H1 (cell line): ENCODE data around the gene DKK3. TPM values are rescaled to one million over a fixed set of nuclear protein-coding genes. Genes with fewer than 3 reads are reported as not detected.

Source experiments
- CTCF ChIA-PET: fragments of 300-600 bp; sonication (Branson Sonifier 250); formaldehyde crosslinking; loops from one replicate; lab custom pipeline; 2021; ENCODE audit not compliant: partially characterized antibody; lab: Charles Lee
- POLR2A ChIA-PET: fragments of 300-600 bp; sonication (Branson Sonifier 250); formaldehyde crosslinking; loops from one replicate; lab custom pipeline; 2021; ENCODE audit warnings: inconsistent platforms; ENCODE audit not compliant: partially characterized antibody; lab: Charles Lee
- DNase-seq, 2 experiments: peaks; one replicate each; pipeline versions ENCODE4 v3.0.0 to v3.0.0-alpha.2; 2010 to 2022; ENCODE audit warnings: low spot score in 2 of 2, low read depth in 1 of 2, mixed read lengths in 1 of 2
- FAIRE-seq: peaks from 2 replicates; lab custom pipeline; 2011; peaks lifted over from hg19 to GRCh38; lab: Jason Lieb, UNC
- H2AFZ ChIP-seq: 2 replicates; pipeline ENCODE4 v1.8.1; 2012; ENCODE audit warnings: low read length, inconsistent platforms
- H2AK5ac ChIP-seq: 2 replicates; pipeline ENCODE4 v1.6.1; 2013; ENCODE audit warnings: low read depth, low read length
- H2BK120ac ChIP-seq: replicated peaks from 2 replicates; pipeline ENCODE3; 2013; ENCODE audit warnings: low read depth, low read length, inconsistent platforms
- H2BK12ac ChIP-seq: 2 replicates; pipeline ENCODE4 v1.6.1; 2013; ENCODE audit warnings: low read depth, low read length
- H2BK15ac ChIP-seq: 2 replicates; pipeline ENCODE4 v1.6.1; 2013; ENCODE audit warnings: low read length
- H2BK20ac ChIP-seq: 2 replicates; pipeline ENCODE4 v1.6.1; 2013; ENCODE audit warnings: low read length
- H2BK5ac ChIP-seq: 2 replicates; pipeline ENCODE4 v1.6.1; 2013; ENCODE audit warnings: low read depth, low read length
- H3K14ac ChIP-seq: 2 replicates; pipeline ENCODE4 v1.6.1; 2013; ENCODE audit warnings: inconsistent platforms; ENCODE audit not compliant: insufficient read length
- H3K18ac ChIP-seq: 2 replicates; pipeline ENCODE4 v1.6.1; 2013; ENCODE audit warnings: low read length; ENCODE audit errors: extremely low read depth
- H3K23ac ChIP-seq: 2 replicates; pipeline ENCODE4 v1.6.1; 2013; ENCODE audit warnings: inconsistent platforms; ENCODE audit not compliant: insufficient read length
- H3K23me2 ChIP-seq: 2 replicates; pipeline ENCODE4 v1.6.1; 2013; ENCODE audit warnings: low read depth, low read length
- H3K27ac ChIP-seq: 2 replicates; pipeline ENCODE4 v1.6.1; 2011; ENCODE audit warnings: low read depth, low read length, inconsistent platforms
- H3K27me3 ChIP-seq, 4 experiments: replicated peaks in 1 of 4; 1 replicate in 1 of 4; 2 replicates in 3 of 4; pipeline versions ENCODE4 v1.6.1 to v1.8.1; 2011 to 2013; ENCODE audit warnings: low read length in 3 of 4, mild to moderate bottlenecking in 3 of 4, inconsistent platforms in 2 of 4, mixed read lengths in 2 of 4, moderate library complexity in 1 of 4; ENCODE audit not compliant: control insufficient read depth in 3 of 4, insufficient read depth in 3 of 4; ENCODE audit errors: extremely low read depth in 1 of 4
- H3K36me3 ChIP-seq, 4 experiments: 2 replicates each; pipeline versions ENCODE4 v1.6.1 to v1.8.1; 2011 to 2013; ENCODE audit warnings: mild to moderate bottlenecking in 4 of 4, low read length in 3 of 4, moderate library complexity in 2 of 4, control low read depth in 1 of 4, inconsistent platforms in 1 of 4; ENCODE audit not compliant: insufficient read depth in 4 of 4, control insufficient read depth in 2 of 4
- H3K4ac ChIP-seq: replicated peaks from 2 replicates; pipeline ENCODE3; 2013; ENCODE audit warnings: low read length, low read depth, mixed read lengths, inconsistent platforms; ENCODE audit not compliant: insufficient read length
- H3K4me1 ChIP-seq, 4 experiments: replicated peaks in 1 of 4; 1 replicate in 1 of 4; 2 replicates in 3 of 4; pipeline versions ENCODE4 v1.6.1 to v1.8.1; 2011 to 2013; ENCODE audit warnings: low read length in 3 of 4, inconsistent platforms in 2 of 4, mixed read lengths in 1 of 4; ENCODE audit not compliant: insufficient read depth in 4 of 4, control insufficient read depth in 3 of 4
- H3K4me2 ChIP-seq, 2 experiments: 2 replicates each; pipeline versions ENCODE4 v1.6.1 to v1.8.1; 2011 to 2013; ENCODE audit warnings: low read depth in 2 of 2, low read length in 2 of 2, control low read depth in 1 of 2, inconsistent platforms in 1 of 2, mild to moderate bottlenecking in 1 of 2; ENCODE audit not compliant: insufficient read depth in 1 of 2
- H3K4me3 ChIP-seq, 4 experiments: fragments of 200-600, 300-600 bp in 1 of 4; sonication (generic), shearing (Covaris generic), sonication (Bioruptor Twin) in 1 of 4; 2 replicates each; pipeline versions ENCODE4 v1.5.1 to v1.8.1; 2011 to 2016; ENCODE audit warnings: low read length in 4 of 4, low read depth in 3 of 4, control low read depth in 2 of 4, inconsistent platforms in 2 of 4, mild to moderate bottlenecking in 2 of 4, mixed read lengths in 1 of 4, moderate library complexity in 1 of 4; ENCODE audit not compliant: insufficient read depth in 2 of 4; ENCODE audit errors: extremely low read depth in 1 of 4
- H3K56ac ChIP-seq: replicated peaks from 2 replicates; pipeline ENCODE3; 2013; ENCODE audit warnings: low read depth, mild to moderate bottlenecking, mixed read lengths, low read length, inconsistent platforms; ENCODE audit not compliant: insufficient read length
- H3K79me1 ChIP-seq: 2 replicates; pipeline ENCODE4 v1.6.1; 2013; ENCODE audit warnings: low read depth, low read length, control low read depth
- H3K79me2 ChIP-seq, 2 experiments: 2 replicates each; pipeline versions ENCODE4 v1.6.1 to v1.8.1; 2012 to 2013; ENCODE audit warnings: low read length in 2 of 2, mild to moderate bottlenecking in 2 of 2, inconsistent platforms in 1 of 2; ENCODE audit not compliant: insufficient read depth in 2 of 2, control insufficient read depth in 1 of 2
- H3K9ac ChIP-seq, 4 experiments: replicated peaks in 1 of 4; 1 replicate in 1 of 4; 2 replicates in 3 of 4; pipeline versions ENCODE4 v1.6.1 to v1.8.1; 2011 to 2013; ENCODE audit warnings: low read depth in 3 of 4, low read length in 3 of 4, control low read depth in 2 of 4, mild to moderate bottlenecking in 2 of 4, moderate library complexity in 2 of 4, inconsistent platforms in 1 of 4; ENCODE audit errors: extremely low read depth in 1 of 4
- H3K9me3 ChIP-seq, 2 experiments: 2 replicates each; pipeline versions ENCODE4 v1.6.1 to v1.8.1; 2012 to 2013; ENCODE audit warnings: mild to moderate bottlenecking in 2 of 2, moderate library complexity in 2 of 2, control low read depth in 1 of 2, inconsistent platforms in 1 of 2, low read depth in 1 of 2, low read length in 1 of 2, mixed read lengths in 1 of 2; ENCODE audit not compliant: insufficient read depth in 2 of 2
- H4K20me1 ChIP-seq, 2 experiments: replicated peaks in 1 of 2; 2 replicates each; pipeline versions ENCODE3 to v1.8.1; 2011 to 2013; ENCODE audit warnings: inconsistent platforms in 2 of 2, low read length in 2 of 2, mild to moderate bottlenecking in 1 of 2; ENCODE audit not compliant: insufficient read depth in 2 of 2, control insufficient read depth in 1 of 2
- H4K5ac ChIP-seq: 2 replicates; pipeline ENCODE4 v1.6.1; 2013; ENCODE audit warnings: low read length, low read depth, mixed read lengths, inconsistent platforms; ENCODE audit not compliant: insufficient read length
- H4K8ac ChIP-seq: 2 replicates; pipeline ENCODE4 v1.8.0; 2013; ENCODE audit warnings: mild to moderate bottlenecking, moderate library complexity, low read length, inconsistent platforms; ENCODE audit not compliant: insufficient read depth; ENCODE audit errors: extremely low read depth
- H4K91ac ChIP-seq: replicated peaks from 2 replicates; pipeline ENCODE3; 2013; ENCODE audit warnings: low read length, mixed read lengths, inconsistent platforms; ENCODE audit not compliant: insufficient read length
- EP300 ChIP-seq, 2 experiments: IDR thresholded peaks; 1 replicate in 1 of 2; 2 replicates in 1 of 2; pipeline ENCODE4 v1.6.1; 2011 to 2012; ENCODE audit warnings: low read depth in 2 of 2, low read length in 2 of 2, mild to moderate bottlenecking in 2 of 2, borderline replicate concordance in 1 of 2, inconsistent platforms in 1 of 2, moderate library complexity in 1 of 2
- KDM1A ChIP-seq: fragments of 200-600, 300-600 bp; sonication (generic); IDR thresholded peaks from 2 replicates; pipeline ENCODE4 v1.7.1; 2016; ENCODE audit warnings: mild to moderate bottlenecking, low read length, borderline replicate concordance
- SIN3A ChIP-seq, 2 experiments: IDR thresholded peaks in 1 of 2; conservative IDR thresholded peaks in 1 of 2; 2 replicates each; pipeline ENCODE4 v1.6.1; 2011 to 2012; ENCODE audit warnings: low read length in 2 of 2, improper control_type of control experiment in 1 of 2, low read depth in 1 of 2, mild to moderate bottlenecking in 1 of 2
- polyA plus RNA-seq, 7 experiments: library from polyadenylated mRNA; depleted of rRNA in 3 of 7; stranded (reverse) in 5 of 7; unstranded in 2 of 7; fragments of >200 nt in 5 of 7; fragments of 200-250 nt in 2 of 7; gene quantifications; 1 replicate in 5 of 7; 2 replicates in 1 of 7; 4 replicates in 1 of 7; pipeline versions ENCODE4 v1.2.1 to v1.2.3, GENCODE V29; 2011 to 2013; ENCODE audit warnings: missing spikeins in 2 of 7, mixed read lengths in 2 of 7
- total RNA-seq: library from RNA; stranded (reverse); fragmentation: NEBNext Ultra II Directional; extraction: Animal tissue kit (Norgen Biotek cat#: 25700); gene quantifications from 2 replicates; pipeline ENCODE4 v1.2.1, GENCODE V29; 2021

DKK3 gene
- total and polyA plus RNA-seq, 2 of the 8 experiments (the other 6 are each of a cell fraction or from before 2014, with no cell fraction given), result 30.0 to 40.1 TPM

- Histone ChIP-seq H3K4me2 (no peak overlapping the region), H3K4ac (no peak overlapping the region), H3K36me3 (peaks cover 0 to 3% (median 0%) of the 10 kb centered on the region in 4 experiments; a peak in 2 of 8 replicates), H3K4me1 (no peaks in the 10 kb centered on the region), H2AFZ (no peak overlapping the region), H4K91ac (no peak overlapping the region), H3K9ac (no peak overlapping the region), H3K14ac (no peak overlapping the region), H2BK5ac (no peak overlapping the region), H3K23me2 (no peaks in the 10 kb centered on the region), H3K23ac (no peak overlapping the region), H2BK12ac (no peak overlapping the region), H3K4me3 (no peak overlapping the region), H3K18ac (no peak overlapping the region), H4K8ac (no peak overlapping the region), H3K27me3 (no peaks in the 10 kb centered on the region), H3K79me2 (no peaks in the 10 kb centered on the region), H2BK15ac (no peak overlapping the region), H2BK20ac (no peak overlapping the region), H3K9me3 (no peaks in the 10 kb centered on the region), H3K79me1 (no peaks in the 10 kb centered on the region), H3K27ac (no peak overlapping the region), H4K5ac (no peak overlapping the region), H3K56ac (no peak overlapping the region), H4K20me1 (no peaks in the 10 kb centered on the region), H2BK120ac (no peak overlapping the region), H2AK5ac (no peak overlapping the region)
- ChIA-PET POLR2A (no interaction called here), CTCF (interaction anchor here (1.1 kb wide), 1 partner anchor 43 kb away, joined by 3 read pairs; no protein-coding TSS in a partner anchor)
- no peak for TF ChIP-seq SIN3A (conservative IDR thresholded peaks at IDR 0.05 in 1 of 2, IDR thresholded peaks at IDR 0.05 in 1 of 2; ENCODE audit: low read depth in 1 of 2, low read length in 2 of 2)
- no peak for TF ChIP-seq EP300 (IDR thresholded peaks at IDR 0.05; ENCODE audit: borderline replicate concordance in 1 of 2, low read depth in 2 of 2, low read length in 2 of 2)
- no peak for TF ChIP-seq KDM1A
- DNase-seq, result no peak
- no peak for FAIRE-seq
Observed at GRCh38 chr11:11923828-11924227, 84.6 kb downstream of the DKK3 start.
